Fibroblast of lung (primary cell): ENCODE data around the gene PDE5A.

ENCODE experiments used
- CTCF ChIP-seq, 2 donors: IDR thresholded peaks in 1 of 2; conservative IDR thresholded peaks in 1 of 2; 1 replicate in 1 of 2; 2 replicates in 1 of 2; pipeline ENCODE4 v1.5.1; 2011 to 2012; ENCODE audit warnings: low read length in 2 of 2, control low read depth in 1 of 2, inconsistent platforms in 1 of 2, low read depth in 1 of 2, mild to moderate bottlenecking in 1 of 2
- EZH2 ChIP-seq: IDR thresholded peaks from 2 replicates; pipeline ENCODE4 v1.5.1; 2012; ENCODE audit warnings: low read length, control low read depth, mild to moderate bottlenecking; ENCODE audit errors: missing control alignments

GRCh38 chr4:119510395-119511149, 118.0 kb downstream of the PDE5A start:
- TF ChIP-seq CTCF (conservative IDR thresholded peaks at IDR 0.05 in 1 of 2, IDR thresholded peaks at IDR 0.05 in 1 of 2; ENCODE audit: low read depth in 1 of 2, low read length in 2 of 2) = no peak
- no peak for TF ChIP-seq EZH2
